Astrocyte of the spinal cord (primary cell): Measurements from ENCODE around the gene TUBB4A.

Experiments used
- DNase-seq: peaks from one replicate; pipeline ENCODE4 v3.0.0; 2011; ENCODE audit warnings: low read depth, low spot score
- H3K4me3 ChIP-seq: 2 replicates; pipeline ENCODE4 v1.5.1; 2011; ENCODE audit warnings: low read depth, mild to moderate bottlenecking, low read length, moderate library complexity
- in situ Hi-C: cut with HindIII; loops from 2 replicates; pipeline ENCODE4 v1.10.0; 2017; ENCODE audit warnings: low sequenced_read_pairs
- TF ChIP-seq, protein P1 (sequence below): IDR thresholded peaks from 2 replicates; pipeline ENCODE4 v1.5.1; 2012; ENCODE audit warnings: low read depth, mild to moderate bottlenecking, low read length, inconsistent platforms

Gene TUBB4A

DNA sequence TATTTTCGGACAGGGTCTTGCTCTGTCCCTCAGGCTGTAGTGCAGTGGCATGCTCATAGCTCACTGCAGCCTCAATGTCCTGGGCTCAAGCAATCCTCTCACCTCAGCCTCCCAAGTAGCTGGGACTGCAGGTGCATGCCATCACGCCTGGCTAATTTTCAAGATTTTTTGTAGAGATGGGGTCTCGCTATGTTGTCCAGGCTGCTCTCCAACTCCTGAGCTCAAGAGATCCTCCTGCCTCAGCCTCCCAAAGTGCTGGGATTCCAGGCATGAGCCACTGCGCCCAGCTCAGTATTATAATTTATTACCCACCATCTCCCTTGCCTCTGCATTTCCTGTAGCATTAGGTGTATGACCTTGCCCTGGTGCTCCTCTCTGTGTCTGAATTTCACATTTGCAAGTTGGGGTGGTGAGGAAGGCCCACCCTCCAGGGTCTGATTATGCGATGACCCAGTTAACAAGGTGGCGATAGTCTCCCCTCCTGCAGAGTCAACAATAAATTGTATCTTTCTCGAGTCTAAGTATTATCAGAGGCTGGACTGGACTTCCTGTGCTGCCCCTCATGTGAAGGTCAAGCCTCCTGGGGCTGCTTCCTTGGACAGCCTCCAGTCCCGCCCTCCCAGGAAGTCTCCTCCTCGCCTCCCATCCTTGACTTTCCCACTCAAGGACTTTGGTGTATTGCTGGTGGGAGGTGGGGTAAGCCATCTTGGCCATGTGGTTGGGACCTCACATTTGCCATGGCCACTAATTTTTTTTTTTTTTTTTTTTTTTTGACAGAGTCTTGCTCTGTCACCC, 1.5 kb upstream of the TUBB4A start:
- in situ Hi-C loops: no loop called here
- H3K4me3 ChIP-seq: no peak overlapping the region
- DNase-seq: no peak
- TF ChIP-seq, protein P1, sequence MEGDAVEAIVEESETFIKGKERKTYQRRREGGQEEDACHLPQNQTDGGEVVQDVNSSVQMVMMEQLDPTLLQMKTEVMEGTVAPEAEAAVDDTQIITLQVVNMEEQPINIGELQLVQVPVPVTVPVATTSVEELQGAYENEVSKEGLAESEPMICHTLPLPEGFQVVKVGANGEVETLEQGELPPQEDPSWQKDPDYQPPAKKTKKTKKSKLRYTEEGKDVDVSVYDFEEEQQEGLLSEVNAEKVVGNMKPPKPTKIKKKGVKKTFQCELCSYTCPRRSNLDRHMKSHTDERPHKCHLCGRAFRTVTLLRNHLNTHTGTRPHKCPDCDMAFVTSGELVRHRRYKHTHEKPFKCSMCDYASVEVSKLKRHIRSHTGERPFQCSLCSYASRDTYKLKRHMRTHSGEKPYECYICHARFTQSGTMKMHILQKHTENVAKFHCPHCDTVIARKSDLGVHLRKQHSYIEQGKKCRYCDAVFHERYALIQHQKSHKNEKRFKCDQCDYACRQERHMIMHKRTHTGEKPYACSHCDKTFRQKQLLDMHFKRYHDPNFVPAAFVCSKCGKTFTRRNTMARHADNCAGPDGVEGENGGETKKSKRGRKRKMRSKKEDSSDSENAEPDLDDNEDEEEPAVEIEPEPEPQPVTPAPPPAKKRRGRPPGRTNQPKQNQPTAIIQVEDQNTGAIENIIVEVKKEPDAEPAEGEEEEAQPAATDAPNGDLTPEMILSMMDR: no peak

DNA sequence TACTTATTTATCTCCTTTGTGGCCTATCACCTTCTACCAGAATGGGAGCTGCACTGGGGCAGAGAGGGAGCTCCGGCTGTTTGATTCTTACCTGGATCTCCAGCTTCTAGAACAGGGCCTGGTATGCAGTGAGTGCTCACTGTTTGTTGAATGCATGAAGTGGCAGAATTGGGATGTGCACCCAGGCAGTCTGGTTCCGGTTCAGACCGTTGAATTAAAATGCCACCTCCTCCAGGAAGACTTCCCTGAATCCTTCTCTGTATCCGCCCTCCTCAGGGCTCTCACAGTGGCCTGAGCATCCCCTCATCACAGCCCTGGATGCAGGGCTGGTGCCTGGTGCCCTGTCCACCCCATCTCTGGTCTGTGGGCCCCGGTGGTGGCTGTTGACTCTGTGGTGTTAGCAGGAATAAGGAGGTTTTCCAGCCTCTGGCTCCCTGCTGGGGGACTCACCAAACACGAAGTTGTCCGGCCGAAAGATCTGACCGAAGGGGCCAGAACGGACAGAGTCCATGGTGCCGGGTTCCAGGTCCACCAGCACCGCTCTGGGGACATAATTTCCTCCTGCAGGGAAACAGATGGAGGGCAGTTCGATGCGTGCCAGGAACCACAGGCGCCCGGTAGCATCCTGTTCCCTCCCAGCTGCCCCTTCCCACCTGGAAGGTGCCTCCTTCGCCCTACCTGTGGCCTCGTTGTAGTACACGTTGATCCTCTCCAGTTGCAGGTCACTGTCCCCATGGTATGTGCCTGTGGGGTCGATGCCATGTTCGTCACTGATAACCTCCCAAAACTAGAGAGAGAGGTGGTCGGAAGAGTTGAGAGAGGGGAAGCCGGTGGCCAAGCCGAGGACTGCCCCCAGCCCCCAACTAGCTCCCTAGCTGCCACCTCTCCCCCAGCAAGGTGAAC, 1.0 kb downstream of the TUBB4A start:
- TF ChIP-seq, protein P1: no peak
- DNase-seq: no peak
- in situ Hi-C loops: no loop called here
- no peak overlapping the region for H3K4me3 ChIP-seq

GRCh38 chr19:6499052-6499790, 2.9 kb downstream of the TUBB4A start:
- H3K4me3 ChIP-seq: no peak overlapping the region
- in situ Hi-C loops: no loop called here
- no peak for DNase-seq
- TF ChIP-seq, protein P1: no peak

- no peak for DNase-seq
- in situ Hi-C loops: no loop called here
- H3K4me3 ChIP-seq: no peak overlapping the region
- TF ChIP-seq, protein P1: no peak
These were observed 3.6 kb downstream of the TUBB4A start for GRCh38 chr19:6498294-6499036.

DNA sequence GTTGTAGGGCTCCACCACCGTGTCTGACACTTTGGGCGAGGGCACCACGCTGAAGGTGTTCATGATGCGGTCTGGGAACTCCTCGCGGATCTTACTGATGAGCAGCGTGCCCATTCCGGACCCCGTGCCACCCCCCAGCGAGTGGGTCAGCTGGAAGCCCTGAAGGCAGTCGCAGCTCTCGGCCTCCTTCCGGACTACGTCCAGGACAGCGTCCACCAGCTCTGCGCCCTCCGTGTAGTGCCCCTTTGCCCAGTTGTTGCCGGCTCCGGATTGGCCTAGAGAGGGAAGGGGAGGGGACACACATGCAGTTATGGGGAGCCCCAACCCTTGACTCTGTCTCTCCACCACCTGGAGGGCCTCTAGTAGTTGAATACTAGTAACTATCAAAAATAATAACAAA, 6.2 kb downstream of the TUBB4A start:
- no peak for DNase-seq
- TF ChIP-seq, protein P1: no peak
- H3K4me3 ChIP-seq: no peak overlapping the region
- in situ Hi-C loops: no loop called here

DNA sequence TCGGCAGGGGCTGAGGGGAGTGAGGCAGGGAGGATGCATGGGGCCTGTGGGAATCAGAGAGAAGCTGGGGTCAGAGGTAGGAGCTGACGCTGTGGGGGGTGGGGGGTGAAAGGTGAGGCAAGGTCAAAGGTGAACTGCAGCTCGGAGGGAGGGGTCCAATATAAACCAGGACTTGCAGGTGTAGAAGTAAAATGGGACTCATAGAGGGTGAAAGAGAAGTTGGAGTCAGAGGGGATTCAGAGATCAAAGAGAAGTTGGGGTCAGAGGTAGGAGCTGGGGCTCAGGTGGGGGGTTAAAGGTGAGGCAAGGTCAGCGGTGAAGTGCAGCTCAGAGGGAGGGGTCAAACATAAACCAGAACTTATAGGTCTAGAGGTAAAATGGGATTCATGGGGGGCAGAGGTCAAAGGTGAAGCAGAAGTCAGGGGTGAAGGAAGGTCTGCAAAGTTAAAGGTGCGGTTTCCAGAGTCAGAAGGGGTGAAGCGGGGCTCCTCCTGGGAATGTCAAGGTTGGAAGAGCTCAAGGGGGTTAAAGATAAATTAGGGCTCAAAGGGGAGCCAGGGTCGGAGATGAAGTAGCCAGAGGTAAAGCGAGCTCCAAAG, 7.6 kb downstream of the TUBB4A start:
- TF ChIP-seq, protein P1: no peak
- H3K4me3 ChIP-seq: no peak overlapping the region
- no peak for DNase-seq
- in situ Hi-C loops: no loop called here
